Endothelial cell (in vitro differentiated cells): ENCODE measurements around the gene SMPDL3A. TPM values are rescaled to one million over a fixed set of nuclear protein-coding genes. Genes with fewer than 3 reads are reported as not detected.

Experiments used
- DNase-seq: peaks from one replicate; pipeline ENCODE4 v3.0.0; 2021; ENCODE audit warnings: low spot score
- H3K27ac Mint-ChIP-seq: one replicate; pipeline ENCODE4 v1.8.0; 2021; ENCODE audit warnings: mixed read lengths, inconsistent platforms; ENCODE audit not compliant: unreplicated experiment
- H3K27me3 Mint-ChIP-seq: one replicate; pipeline ENCODE4 v1.8.0; 2021; ENCODE audit warnings: mild to moderate bottlenecking, moderate library complexity, mixed read lengths, inconsistent platforms; ENCODE audit not compliant: unreplicated experiment
- H3K36me3 Mint-ChIP-seq: one replicate; pipeline ENCODE4 v1.8.0; 2021; ENCODE audit warnings: mild to moderate bottlenecking, low read depth, mixed read lengths, inconsistent platforms; ENCODE audit not compliant: unreplicated experiment
- H3K4me1 Mint-ChIP-seq: one replicate; pipeline ENCODE4 v1.8.0; 2021; ENCODE audit warnings: mild to moderate bottlenecking, mixed read lengths, inconsistent platforms; ENCODE audit not compliant: unreplicated experiment
- H3K4me3 Mint-ChIP-seq: one replicate; pipeline ENCODE4 v1.8.0; 2021; ENCODE audit warnings: mild to moderate bottlenecking, mixed read lengths, inconsistent platforms; ENCODE audit not compliant: unreplicated experiment
- H3K9me3 Mint-ChIP-seq: one replicate; pipeline ENCODE4 v1.8.0; 2021; ENCODE audit warnings: mixed read lengths, inconsistent platforms; ENCODE audit not compliant: unreplicated experiment
- total RNA-seq: library from RNA; stranded (reverse); fragmentation: NEBNext Ultra II Directional; extraction: Animal tissue kit (Norgen Biotek cat#: 25700); gene quantifications from one replicate; pipeline ENCODE4 v1.2.1, GENCODE V29; 2021; ENCODE audit not compliant: unreplicated experiment
- TF ChIP-seq, protein P1 (sequence below): fragments of 200-600 bp; sonication (generic); IDR thresholded peaks from one replicate; pipeline ENCODE4 v1.5.0; 2021; ENCODE audit warnings: antibody characterized with exemption; ENCODE audit not compliant: unreplicated experiment

Gene SMPDL3A
- total RNA-seq, 1 donor from 2014 or later = 10.3 TPM

DNA sequence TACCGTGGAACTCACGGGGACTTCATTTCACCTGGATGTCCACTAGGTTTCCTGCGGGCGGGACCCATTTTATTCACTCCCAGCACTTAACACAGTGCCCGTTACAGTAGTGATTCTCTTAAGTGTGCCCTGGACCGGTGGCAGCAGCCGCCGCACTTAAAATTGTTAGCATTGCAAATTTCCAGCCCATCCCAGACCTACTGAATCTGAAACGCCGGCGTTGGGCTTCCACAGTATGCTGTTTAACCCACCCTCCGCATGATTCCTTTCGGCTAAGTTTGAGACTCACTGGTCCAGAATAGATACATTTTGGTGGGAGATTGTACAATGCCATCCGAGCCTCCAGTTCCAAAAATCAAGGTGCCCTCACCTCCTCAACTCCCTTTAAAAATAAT is 967 bp downstream of the SMPDL3A start:
- peaks cover 12% of the 10 kb centered on the region for H3K27me3 Mint-ChIP-seq
- H3K4me1 Mint-ChIP-seq = peaks cover 36% of the 10 kb centered on the region
- H3K9me3 Mint-ChIP-seq = no peaks in the 10 kb centered on the region
- peak overlapping the region; percentile 98 for H3K27ac Mint-ChIP-seq
- H3K36me3 Mint-ChIP-seq = no peaks in the 10 kb centered on the region
- H3K4me3 Mint-ChIP-seq = peak overlapping the region; percentile 93
- TF ChIP-seq, protein P1, sequence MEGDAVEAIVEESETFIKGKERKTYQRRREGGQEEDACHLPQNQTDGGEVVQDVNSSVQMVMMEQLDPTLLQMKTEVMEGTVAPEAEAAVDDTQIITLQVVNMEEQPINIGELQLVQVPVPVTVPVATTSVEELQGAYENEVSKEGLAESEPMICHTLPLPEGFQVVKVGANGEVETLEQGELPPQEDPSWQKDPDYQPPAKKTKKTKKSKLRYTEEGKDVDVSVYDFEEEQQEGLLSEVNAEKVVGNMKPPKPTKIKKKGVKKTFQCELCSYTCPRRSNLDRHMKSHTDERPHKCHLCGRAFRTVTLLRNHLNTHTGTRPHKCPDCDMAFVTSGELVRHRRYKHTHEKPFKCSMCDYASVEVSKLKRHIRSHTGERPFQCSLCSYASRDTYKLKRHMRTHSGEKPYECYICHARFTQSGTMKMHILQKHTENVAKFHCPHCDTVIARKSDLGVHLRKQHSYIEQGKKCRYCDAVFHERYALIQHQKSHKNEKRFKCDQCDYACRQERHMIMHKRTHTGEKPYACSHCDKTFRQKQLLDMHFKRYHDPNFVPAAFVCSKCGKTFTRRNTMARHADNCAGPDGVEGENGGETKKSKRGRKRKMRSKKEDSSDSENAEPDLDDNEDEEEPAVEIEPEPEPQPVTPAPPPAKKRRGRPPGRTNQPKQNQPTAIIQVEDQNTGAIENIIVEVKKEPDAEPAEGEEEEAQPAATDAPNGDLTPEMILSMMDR = no peak
- no peak for DNase-seq

DNA sequence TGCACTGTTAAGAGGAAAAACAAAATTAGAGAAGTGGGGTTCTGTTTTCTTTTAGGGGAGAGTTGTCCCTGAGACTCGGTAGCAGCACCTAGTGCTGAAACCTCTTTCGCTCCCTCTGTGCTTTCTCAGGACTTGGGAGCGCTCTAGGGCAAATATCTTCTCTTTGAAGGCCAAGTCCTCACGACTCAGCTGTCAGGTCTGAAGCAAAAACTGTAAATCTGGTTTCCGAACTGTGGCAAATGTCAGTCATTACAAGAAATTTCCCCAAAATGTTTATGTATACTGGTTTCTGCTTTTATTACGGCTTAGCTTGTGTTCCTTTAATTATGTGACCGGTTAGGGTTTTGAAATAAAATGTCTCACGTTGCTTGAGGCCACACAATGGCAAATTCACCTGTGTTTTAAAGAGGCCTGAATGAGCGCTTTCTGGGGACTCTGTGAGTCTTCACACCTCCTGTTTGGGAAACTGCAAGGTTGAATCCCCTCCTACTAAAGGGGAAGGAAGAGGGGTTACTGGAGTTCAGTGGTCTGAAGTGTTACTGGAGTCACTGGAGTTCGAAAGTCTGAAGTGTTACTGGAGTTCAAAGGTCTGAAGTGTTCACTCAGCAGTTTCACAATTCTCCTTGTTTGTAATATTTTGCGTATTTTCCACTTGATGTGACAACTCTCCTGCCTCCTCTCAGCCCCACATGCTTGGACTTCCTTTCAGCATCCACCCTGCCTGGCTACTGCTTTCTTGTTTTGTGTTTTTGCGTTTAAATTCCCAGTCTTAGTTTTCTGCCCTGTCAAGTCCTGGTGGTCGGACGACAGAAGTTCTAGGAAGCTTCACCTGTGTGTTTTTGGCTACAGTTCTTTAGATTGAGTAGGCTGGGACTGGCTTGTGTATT is 1.6 kb downstream of the SMPDL3A start:
- Mint-ChIP-seq H3K27ac (peak overlapping the region; percentile 98), H3K9me3 (no peaks in the 10 kb centered on the region), H3K4me1 (peaks cover 36% of the 10 kb centered on the region), H3K27me3 (peaks cover 12% of the 10 kb centered on the region), H3K4me3 (peak overlapping the region; percentile 93), H3K36me3 (no peaks in the 10 kb centered on the region)
- TF ChIP-seq, protein P1 = no peak
- no peak for DNase-seq

GRCh38 chr6:122791310-122791679 is 2.2 kb downstream of the SMPDL3A start:
- Mint-ChIP-seq H3K27ac (peak overlapping the region; percentile 98), H3K9me3 (no peaks in the 10 kb centered on the region), H3K36me3 (no peaks in the 10 kb centered on the region), H3K4me1 (peaks cover 36% of the 10 kb centered on the region), H3K4me3 (peak overlapping the region; percentile 93), H3K27me3 (peaks cover 12% of the 10 kb centered on the region)
- TF ChIP-seq, protein P1 = no peak
- DNase-seq = no peak

GRCh38 chr6:122792766-122793165 is 3.7 kb downstream of the SMPDL3A start:
- Mint-ChIP-seq H3K27ac (no peak overlapping the region), H3K4me3 (no peak overlapping the region)

More at GRCh38 chr6:122792766-122793165, 3.7 kb downstream of the SMPDL3A start:
- TF ChIP-seq, protein P1 = no peak
- DNase-seq = no peak
- Mint-ChIP-seq H3K4me1 (peaks cover 34% of the 10 kb centered on the region), H3K9me3 (no peaks in the 10 kb centered on the region), H3K27me3 (peaks cover 10% of the 10 kb centered on the region), H3K36me3 (no peaks in the 10 kb centered on the region)
